K562 (cell line): ENCODE results near the gene TMEM179. TPM values are rescaled to one million over a fixed set of nuclear protein-coding genes. Genes with fewer than 3 reads are reported as not detected.

Experiments used
- ATAC-seq: fragments of 200-7000 bp; cut with Tn5 transposase; 3 replicates; pipeline ENCODE4 v1.9.1; 2020; ENCODE audit warnings: moderate library complexity
- BruUV-seq: library from RNA; stranded (reverse); fragments of 400-500 nt; replicated peaks from 2 replicates; lab custom pipeline; 2021; lab: Mats Ljungman, UMichigan
- CTCF ChIA-PET: fragments of 300-600 bp; formaldehyde crosslinking; extraction: SDS; loops from one replicate; lab custom pipeline; 2021; ENCODE audit warnings: low intra/inter-chr PET ratio; lab: Yijun Ruan, JAX
- POLR2A ChIA-PET: fragments of 300-600, 350-650 bp; sonication (Branson Sonifier 250); formaldehyde crosslinking; extraction: SDS; loops from one replicate; lab custom pipeline; 2021; ENCODE audit warnings: antibody characterized with exemption, inconsistent platforms; lab: Yijun Ruan, JAX
- DNase-seq, 4 experiments: peaks; one replicate each; pipeline versions ENCODE4 v3.0.0 to v3.0.0-alpha.2; 2011 to 2018; ENCODE audit warnings: low spot score in 3 of 4, mixed read lengths in 3 of 4; ENCODE audit errors: extremely low read depth in 1 of 4
- FAIRE-seq: peaks from 2 replicates; lab custom pipeline; 2011; peaks lifted over from hg19 to GRCh38; lab: Jason Lieb, UNC
- H2AFZ ChIP-seq: 2 replicates; pipeline ENCODE4 v1.6.0; 2011; ENCODE audit warnings: low read depth, low read length, control low read depth, inconsistent platforms
- H3K27ac ChIP-seq: fragments of 200-600 bp; 3 replicates; pipeline ENCODE4 v1.8.0; 2011; ENCODE audit warnings: low read depth, mild to moderate bottlenecking, control low read depth, inconsistent platforms, low read length, moderate library complexity, mixed read lengths; ENCODE audit errors: extremely low read depth
- H3K27me3 ChIP-seq, 2 experiments: fragments of 300-600 bp in 1 of 2; 2 replicates in 1 of 2; 3 replicates in 1 of 2; pipeline versions ENCODE4 v1.6.0 to v1.8.0; 2011; ENCODE audit warnings: inconsistent platforms in 2 of 2, low read length in 2 of 2, mild to moderate bottlenecking in 1 of 2, mixed read lengths in 1 of 2, moderate library complexity in 1 of 2; ENCODE audit not compliant: control insufficient read depth in 2 of 2, insufficient read depth in 2 of 2
- H3K36me3 ChIP-seq: fragments of 300-600 bp; 3 replicates; pipeline ENCODE4 v1.8.0; 2011; ENCODE audit warnings: mild to moderate bottlenecking, low read length, inconsistent platforms; ENCODE audit not compliant: control insufficient read depth, insufficient read depth
- H3K4me1 ChIP-seq, 2 experiments: fragments of 200-600 bp in 1 of 2; replicated peaks in 1 of 2; 2 replicates in 1 of 2; 3 replicates in 1 of 2; pipeline versions ENCODE4 v1.5.1 to v1.8.0; 2011; ENCODE audit warnings: inconsistent platforms in 2 of 2, low read length in 2 of 2, mild to moderate bottlenecking in 1 of 2, mixed read lengths in 1 of 2, moderate library complexity in 1 of 2; ENCODE audit not compliant: control insufficient read depth in 2 of 2, insufficient read depth in 2 of 2
- H3K4me2 ChIP-seq: 2 replicates; pipeline ENCODE4 v1.6.1; 2011; ENCODE audit warnings: low read length, control low read depth, inconsistent platforms, mixed read lengths; ENCODE audit not compliant: insufficient read depth
- H3K4me3 ChIP-seq: fragments of 200-600 bp; sonication (generic), shearing (Covaris generic); 2 replicates; pipeline ENCODE4 v1.5.1; 2016; ENCODE audit warnings: control low read depth, inconsistent platforms
- H3K79me2 ChIP-seq: fragments of 200-600 bp; 3 replicates; pipeline ENCODE4 v1.8.0; 2011; ENCODE audit warnings: low read length, inconsistent platforms; ENCODE audit not compliant: control insufficient read depth, insufficient read depth
- H3K9ac ChIP-seq, 2 experiments: 2 replicates each; pipeline versions ENCODE4 v1.6.0 to v1.6.1; 2011; ENCODE audit warnings: low read depth in 2 of 2, low read length in 2 of 2, control low read depth in 1 of 2, inconsistent platforms in 1 of 2, mild to moderate bottlenecking in 1 of 2, mixed read lengths in 1 of 2; ENCODE audit not compliant: insufficient read depth in 1 of 2
- H3K9me1 ChIP-seq: one replicate; pipeline ENCODE4 v1.6.0; 2011; ENCODE audit warnings: inconsistent platforms, mild to moderate bottlenecking, low read length, moderate library complexity; ENCODE audit not compliant: control insufficient read depth, insufficient read depth
- H3K9me3 ChIP-seq: replicated peaks from 2 replicates; pipeline ENCODE4 v1.5.1; 2011; ENCODE audit warnings: low read depth, low read length, inconsistent platforms; ENCODE audit not compliant: control insufficient read depth, insufficient read depth
- H4K20me1 ChIP-seq: replicated peaks from 2 replicates; pipeline ENCODE4 v1.6.1; 2011; ENCODE audit warnings: low read length, inconsistent platforms, mixed read lengths; ENCODE audit not compliant: control insufficient read depth, insufficient read depth
- CCAR2 ChIP-seq: fragments of 200-400 bp; formaldehyde crosslinking; IDR thresholded peaks from 2 replicates; pipeline ENCODE4 v1.6.1; 2017; ENCODE audit warnings: mild to moderate bottlenecking, low read depth, low read length
- CREB1 ChIP-seq, 2 experiments: sonication (generic) in 1 of 2; formaldehyde crosslinking in 1 of 2; IDR thresholded peaks; 2 replicates each; pipeline versions ENCODE4 v1.6.1 to v1.8.0; 2012 to 2022; ENCODE audit warnings: inconsistent platforms in 1 of 2, mild to moderate bottlenecking in 1 of 2, missing genetic modification reagents in 1 of 2, moderate library complexity in 1 of 2
- ELK1 ChIP-seq: sonication (generic); formaldehyde crosslinking; IDR thresholded peaks from 2 replicates; pipeline ENCODE4 v1.8.1; 2022; ENCODE audit warnings: missing genetic modification reagents
- ESRRB ChIP-seq: fragments of 250-450 bp; sonication (Bioruptor Pico); IDR thresholded peaks from 2 replicates; pipeline ENCODE4 v1.5.0; 2020; ENCODE audit warnings: mild to moderate bottlenecking, moderate library complexity, borderline replicate concordance
- EZH2 ChIP-seq: IDR thresholded peaks from 2 replicates; pipeline ENCODE4 v1.6.1; 2012; ENCODE audit warnings: low read depth, mild to moderate bottlenecking, inconsistent platforms, low read length, borderline replicate concordance
- FOXJ3 ChIP-seq: sonication (generic); formaldehyde crosslinking; IDR thresholded peaks from 2 replicates; pipeline ENCODE4 v1.4.0; 2020; ENCODE audit warnings: mild to moderate bottlenecking, missing genetic modification reagents
- OTX1 ChIP-seq: fragments of 450-650 bp; formaldehyde crosslinking; IDR thresholded peaks from 2 replicates; pipeline ENCODE4 v1.4.0; 2022; ENCODE audit warnings: mild to moderate bottlenecking
- SMARCB1 ChIP-seq: IDR thresholded peaks from 2 replicates; pipeline ENCODE4 v1.6.1; 2011; ENCODE audit warnings: improper control_type of control experiment, low read depth; ENCODE audit not compliant: insufficient read length
- ZKSCAN8 ChIP-seq: fragments of 200-800 bp; sonication (Bioruptor generic); IDR thresholded peaks from 2 replicates; pipeline ENCODE4 v1.6.1; 2016; ENCODE audit warnings: missing genetic modification characterization, missing compliant biosample characterization
- WGBS: fragments of 100-300 bp; shearing (Covaris generic); methylation state at CpG from one replicate; pipeline ENCODE4 v1.1.6; 2016; ENCODE audit warnings: low coverage, mixed read lengths; ENCODE audit not compliant: insufficient coverage; ENCODE audit errors: missing lambda C conversion rate; 5-methylcytosine and 5-hydroxymethylcytosine counted together
- in situ Hi-C: fragments of 300-500 bp; cut with MboI; formaldehyde crosslinking; loops from 4 replicates; pipeline ENCODE4 v1.15.0; 2018; ENCODE audit warnings: inconsistent platforms, mixed read lengths
- intact Hi-C: fragments of 100-400 bp; cut with micrococcal nuclease; formaldehyde crosslinking; loops from 2 replicates; pipeline ENCODE4 v1.14.2; 2022
- polyA plus RNA-seq, 8 experiments: library from polyadenylated mRNA; depleted of rRNA in 4 of 8; stranded (reverse) in 5 of 8; unstranded in 3 of 8; fragments of >200 nt; fragmentation: Nextera tagmentation in 2 of 8; fragmentation: Illumina TruSeq in 1 of 8; extraction: Ambion mirVana in 2 of 8; extraction: Trizol in 1 of 8; gene quantifications; 2 replicates each; pipeline versions ENCODE4 v1.2.1 to v1.2.3, GENCODE V29; 2011 to 2014; ENCODE audit warnings: inconsistent platforms in 1 of 8, missing spikeins in 1 of 8
- total RNA-seq, 7 experiments: library from RNA; depleted of rRNA in 6 of 7; stranded (reverse); fragments of >200 nt in 6 of 7; fragmentation: Illumina TruSeq in 2 of 7; extraction: Trizol in 2 of 7; gene quantifications; 2 replicates each; pipeline versions ENCODE4 v1.2.1 to v1.2.3, GENCODE V29; 2011 to 2021; ENCODE audit warnings: low replicate concordance in 1 of 7
- TF ChIP-seq, protein P1 (sequence below): fragments of 250-450 bp; sonication (Bioruptor Pico); IDR thresholded peaks from 2 replicates; pipeline ENCODE4 v1.8.0; 2022; ENCODE audit warnings: moderate library complexity, mild to moderate bottlenecking, inconsistent platforms

Gene TMEM179
- total and polyA plus RNA-seq, 9 of the 15 experiments (the other 6 are each of a cell fraction or from before 2014, with no cell fraction given), result not detected

DNA sequence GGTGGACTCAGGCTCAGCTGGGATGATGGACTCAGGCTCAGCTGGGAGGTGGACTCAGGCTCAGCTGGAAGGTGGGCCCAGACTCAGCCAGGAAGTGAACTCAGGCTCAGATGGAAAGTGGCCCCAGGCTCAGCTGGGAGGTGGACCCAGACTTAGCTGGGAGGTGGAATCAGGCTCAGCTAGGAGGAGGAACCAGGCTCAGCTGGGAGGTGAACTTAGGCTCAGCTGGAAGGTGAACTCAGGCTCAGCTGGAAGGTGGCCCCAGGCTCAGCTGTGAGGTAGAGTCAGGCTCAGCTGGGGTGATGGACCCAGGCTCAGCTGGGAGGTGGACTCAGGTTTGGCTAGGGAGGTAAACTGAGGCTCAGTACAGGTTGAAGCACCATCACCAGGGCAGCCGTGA, 46.8 kb downstream of the TMEM179 start:
- Histone ChIP-seq H3K4me1 (no peaks in the 10 kb centered on the region), H3K27me3 (peaks cover 0 to 16% of the 10 kb centered on the region in 2 experiments; a peak in 1 of 5 replicates), H4K20me1 (no peaks in the 10 kb centered on the region), H3K79me2 (no peaks in the 10 kb centered on the region), H3K9me1 (no peaks in the 10 kb centered on the region), H3K27ac (no peak overlapping the region), H3K4me3 (no peak overlapping the region), H3K36me3 (no peaks in the 10 kb centered on the region), H3K4me2 (no peak overlapping the region), H3K9me3 (no peaks in the 10 kb centered on the region), H2AFZ (no peak overlapping the region), H3K9ac (no peak overlapping the region)
- 0% methylated on average over 1 of the region's 1 CpG for WGBS
- in situ Hi-C loops, result no loop called here
- POLR2A ChIA-PET, result interaction anchor here (0.6 to 1.4 kb wide), 2 partner anchors 14 to 212 kb away, joined by 3 to 5 read pairs; no protein-coding TSS in a partner anchor
- ATAC-seq, result no peak
- no peak for FAIRE-seq
- DNase-seq, result no peak
- no peak for TF ChIP-seq OTX1 (CRISPR knock-in tag)
- TF ChIP-seq ZKSCAN8 (CRISPR knock-in tag), result no peak
- no peak for TF ChIP-seq ESRRB (CRISPR knock-in tag)
- no peak for TF ChIP-seq FOXJ3 (CRISPR knock-in tag)
- no peak for TF ChIP-seq CREB1 (IDR thresholded peaks at IDR 0.05)
- no peak for TF ChIP-seq CREB1 (CRISPR knock-in tag; IDR thresholded peaks at IDR 0.05)
- TF ChIP-seq EZH2, result no peak
- TF ChIP-seq, protein P1, sequence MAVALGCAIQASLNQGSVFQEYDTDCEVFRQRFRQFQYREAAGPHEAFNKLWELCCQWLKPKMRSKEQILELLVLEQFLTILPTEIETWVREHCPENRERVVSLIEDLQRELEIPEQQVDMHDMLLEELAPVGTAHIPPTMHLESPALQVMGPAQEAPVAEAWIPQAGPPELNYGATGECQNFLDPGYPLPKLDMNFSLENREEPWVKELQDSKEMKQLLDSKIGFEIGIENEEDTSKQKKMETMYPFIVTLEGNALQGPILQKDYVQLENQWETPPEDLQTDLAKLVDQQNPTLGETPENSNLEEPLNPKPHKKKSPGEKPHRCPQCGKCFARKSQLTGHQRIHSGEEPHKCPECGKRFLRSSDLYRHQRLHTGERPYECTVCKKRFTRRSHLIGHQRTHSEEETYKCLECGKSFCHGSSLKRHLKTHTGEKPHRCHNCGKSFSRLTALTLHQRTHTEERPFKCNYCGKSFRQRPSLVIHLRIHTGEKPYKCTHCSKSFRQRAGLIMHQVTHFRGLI (CRISPR knock-in tag), result no peak
- TF ChIP-seq CCAR2, result no peak
- TF ChIP-seq SMARCB1, result no peak
- TF ChIP-seq ELK1 (CRISPR knock-in tag), result no peak
- intact Hi-C loops, result no loop called here
- CTCF ChIA-PET, result no interaction called here
- no TSS peak for BruUV-seq
